Keratinocyte (primary cell): Measurements from ENCODE around the gene ANKRD17. TPM values are rescaled to one million over a fixed set of nuclear protein-coding genes. Genes with fewer than 3 reads are reported as not detected.

Source experiments
- DNase-seq: peaks from one replicate; pipeline ENCODE4 v3.0.0-alpha.2; 2011; ENCODE audit warnings: low read depth, missing footprints, low spot score
- FAIRE-seq: peaks from 2 replicates; lab custom pipeline; 2011; peaks lifted over from hg19 to GRCh38; lab: Jason Lieb, UNC
- H2AFZ ChIP-seq: 2 replicates; pipeline ENCODE4 v1.6.0; 2012; ENCODE audit warnings: low read length, control low read depth, inconsistent platforms; ENCODE audit not compliant: control insufficient read depth
- H3K27ac ChIP-seq: 2 replicates; pipeline ENCODE4 v1.5.1; 2011; ENCODE audit warnings: low read length; ENCODE audit not compliant: control insufficient read depth, insufficient read depth
- H3K27me3 ChIP-seq: 3 replicates; pipeline ENCODE4 v1.6.0; 2011; ENCODE audit warnings: low read length; ENCODE audit not compliant: control insufficient read depth, insufficient read depth; ENCODE audit errors: extremely low read depth
- H3K36me3 ChIP-seq, 2 experiments: 2 replicates in 1 of 2; 3 replicates in 1 of 2; pipeline ENCODE4 v1.5.1; 2011; ENCODE audit warnings: low read length in 2 of 2, mild to moderate bottlenecking in 1 of 2; ENCODE audit not compliant: control insufficient read depth in 2 of 2, insufficient read depth in 2 of 2; ENCODE audit errors: extremely low read depth in 1 of 2
- H3K4me1 ChIP-seq: 3 replicates; pipeline ENCODE4 v1.5.1; 2011; ENCODE audit warnings: low read length; ENCODE audit not compliant: control insufficient read depth, insufficient read depth; ENCODE audit errors: extremely low read depth
- H3K4me2 ChIP-seq: 3 replicates; pipeline ENCODE4 v1.6.0; 2011; ENCODE audit warnings: low read depth, low read length; ENCODE audit not compliant: control insufficient read depth, insufficient read depth; ENCODE audit errors: extremely low read depth
- H3K4me3 ChIP-seq, 3 experiments: fragments of 200-600 bp in 1 of 3; sonication (generic) in 1 of 3; 2 replicates in 2 of 3; 3 replicates in 1 of 3; pipeline ENCODE4 v1.5.1; 2011 to 2016; ENCODE audit warnings: low read length in 3 of 3, mild to moderate bottlenecking in 3 of 3, control low read depth in 2 of 3, inconsistent platforms in 1 of 3, low read depth in 1 of 3, mixed read lengths in 1 of 3, mixed run types in 1 of 3, moderate library complexity in 1 of 3; ENCODE audit not compliant: control insufficient read depth in 2 of 3, insufficient read depth in 2 of 3; ENCODE audit errors: extremely low read depth in 1 of 3
- H3K79me2 ChIP-seq: 2 replicates; pipeline ENCODE4 v1.6.0; 2012; ENCODE audit warnings: low read length; ENCODE audit not compliant: control insufficient read depth, insufficient read depth
- H3K9ac ChIP-seq: 3 replicates; pipeline ENCODE4 v1.6.0; 2011; ENCODE audit warnings: low read length; ENCODE audit not compliant: control insufficient read depth, insufficient read depth; ENCODE audit errors: extremely low read depth
- H3K9me1 ChIP-seq: 3 replicates; pipeline ENCODE4 v1.6.0; 2011; ENCODE audit warnings: low read length; ENCODE audit not compliant: control insufficient read depth, insufficient read depth; ENCODE audit errors: extremely low read depth
- H3K9me3 ChIP-seq: 2 replicates; pipeline ENCODE4 v1.5.1; 2012; ENCODE audit warnings: low read depth, low read length; ENCODE audit not compliant: control insufficient read depth
- H4K20me1 ChIP-seq: 3 replicates; pipeline ENCODE4 v1.6.0; 2011; ENCODE audit warnings: low read length; ENCODE audit not compliant: control insufficient read depth, insufficient read depth; ENCODE audit errors: extremely low read depth
- CTCF ChIP-seq, 3 experiments: IDR thresholded peaks in 1 of 3; conservative IDR thresholded peaks in 1 of 3; optimal IDR thresholded peaks in 1 of 3; 2 replicates in 2 of 3; 3 replicates in 1 of 3; pipeline versions ENCODE3 to v1.5.1; 2011; ENCODE audit warnings: low read length in 3 of 3, mild to moderate bottlenecking in 3 of 3, moderate library complexity in 2 of 3, control low read depth in 1 of 3, inconsistent platforms in 1 of 3; ENCODE audit not compliant: insufficient read depth in 2 of 3; ENCODE audit errors: extremely low read depth in 1 of 3
- EZH2 ChIP-seq: IDR thresholded peaks from one replicate; pipeline ENCODE4 v1.6.1; 2012; ENCODE audit warnings: inconsistent platforms, mild to moderate bottlenecking, low read length, moderate library complexity
- dilution Hi-C: fragments of 300-500 bp; cut with MboI; formaldehyde crosslinking; loops from one replicate; pipeline ENCODE4 v1.7.0; 2020; ENCODE audit warnings: low sequenced_read_pairs; ENCODE audit not compliant: extremely low pct_ligation_motif_present
- polyA plus RNA-seq, 5 experiments: library from polyadenylated mRNA; depleted of rRNA in 3 of 5; stranded (reverse) in 3 of 5; stranded (forward) in 1 of 5; unstranded in 1 of 5; fragments of >200 nt; gene quantifications; 1 replicate in 1 of 5; 2 replicates in 3 of 5; 3 replicates in 1 of 5; pipeline versions ENCODE4 v1.2.1 to v1.2.3, GENCODE V29; 2011 to 2012; ENCODE audit warnings: missing spikeins in 2 of 5, low read depth in 1 of 5, low replicate concordance in 1 of 5

ANKRD17 gene
- polyA plus RNA-seq, 1 donor (not counting 4 experiments of a cell fraction or from before 2014, with no cell fraction given) = 51.5 TPM

- no peak for TF ChIP-seq CTCF (optimal IDR thresholded peaks at IDR 0.05 in 1 of 3, IDR thresholded peaks at IDR 0.05 in 1 of 3, conservative IDR thresholded peaks at IDR 0.05 in 1 of 3; ENCODE audit: extremely low read depth in 1 of 3, insufficient read depth in 2 of 3, low read length in 3 of 3)
- TF ChIP-seq EZH2 = no peak
- Histone ChIP-seq H3K9me3 (no peaks in the 10 kb centered on the region), H3K79me2 (peaks cover 5% of the 10 kb centered on the region), H2AFZ (no peak overlapping the region), H3K4me3 (no peak overlapping the region), H4K20me1 (no peaks in the 10 kb centered on the region), H3K36me3 (peaks cover 6% of the 10 kb centered on the region in 2 experiments), H3K27ac (no peak overlapping the region), H3K27me3 (no peaks in the 10 kb centered on the region), H3K9me1 (no peaks in the 10 kb centered on the region), H3K9ac (no peak overlapping the region), H3K4me2 (no peak overlapping the region), H3K4me1 (no peaks in the 10 kb centered on the region)
- DNase-seq = no peak
- FAIRE-seq = no peak
- dilution Hi-C loops = no loop called here
Observed at GRCh38 chr4:73064536-73064935, 194.1 kb downstream of the ANKRD17 start.

- Histone ChIP-seq H3K4me1 (no peaks in the 10 kb centered on the region), H3K27ac (no peak overlapping the region), H3K9me3 (no peaks in the 10 kb centered on the region), H2AFZ (no peak overlapping the region), H3K27me3 (no peaks in the 10 kb centered on the region), H3K79me2 (no peaks in the 10 kb centered on the region), H4K20me1 (no peaks in the 10 kb centered on the region), H3K36me3 (peaks cover 7 to 10% of the 10 kb centered on the region in 2 experiments), H3K9me1 (no peaks in the 10 kb centered on the region), H3K4me2 (no peak overlapping the region), H3K4me3 (no peak overlapping the region), H3K9ac (no peak overlapping the region)
- FAIRE-seq = no peak
- no peak for DNase-seq
- TF ChIP-seq EZH2 (no peak), CTCF (optimal IDR thresholded peaks at IDR 0.05 in 1 of 3, IDR thresholded peaks at IDR 0.05 in 1 of 3, conservative IDR thresholded peaks at IDR 0.05 in 1 of 3; ENCODE audit: extremely low read depth in 1 of 3, insufficient read depth in 2 of 3, low read length in 3 of 3) (no peak)
- dilution Hi-C loops = no loop called here
Observed at GRCh38 chr4:73055241-73055897, 203.2 kb downstream of the ANKRD17 start.
